PC-9 (cell line): ENCODE measurements around the gene TRIM66. TPM values are rescaled to one million over a fixed set of nuclear protein-coding genes. Genes with fewer than 3 reads are reported as not detected.

Experiments used
- BruUV-seq: library from RNA; stranded (reverse); fragments of 400-500 nt; replicated peaks from 2 replicates; lab custom pipeline; 2021; lab: Mats Ljungman, UMichigan
- CTCF ChIA-PET: fragments of 300-600 bp; sonication (Branson Sonifier 250); formaldehyde crosslinking; loops from one replicate; lab custom pipeline; 2022; ENCODE audit warnings: antibody characterized with exemption; lab: Charles Lee
- POLR2A ChIA-PET: fragments of 300-600 bp; sonication (Branson Sonifier 250); formaldehyde crosslinking; loops from one replicate; lab custom pipeline; 2022; ENCODE audit warnings: antibody characterized with exemption; ENCODE audit not compliant: unreplicated experiment; lab: Charles Lee
- DNase-seq, 2 experiments: peaks; one replicate each; pipeline versions ENCODE4 v3.0.0 to v3.0.0-alpha.2; 2015 to 2022; ENCODE audit warnings: mixed read lengths in 1 of 2
- H2AFZ ChIP-seq: fragments of 200-600 bp; sonication (generic); 2 replicates; pipeline ENCODE4 v1.8.1; 2017; ENCODE audit warnings: antibody characterized with exemption
- H3F3A ChIP-seq: fragments of 200-600 bp; sonication (generic); 2 replicates; pipeline ENCODE4 v1.8.1; 2017; ENCODE audit warnings: antibody characterized with exemption, mild to moderate bottlenecking, low read depth; ENCODE audit not compliant: insufficient read depth
- H3K27ac ChIP-seq: fragments of 200-600 bp; sonication (generic); 2 replicates; pipeline ENCODE4 v1.6.1; 2016; ENCODE audit warnings: mixed run types
- H3K27me3 ChIP-seq: fragments of 200-600 bp; sonication (generic); 2 replicates; pipeline ENCODE4 v1.6.1; 2016; ENCODE audit warnings: low read depth, mixed run types; ENCODE audit not compliant: insufficient read depth
- H3K36me3 ChIP-seq: fragments of 200-600 bp; sonication (generic); 2 replicates; pipeline ENCODE4 v1.6.1; 2016; ENCODE audit warnings: low read depth, mixed run types
- H3K4me1 ChIP-seq: fragments of 200-600 bp; sonication (generic); replicated peaks from 2 replicates; pipeline ENCODE4 v1.6.1; 2016; ENCODE audit warnings: mixed run types; ENCODE audit not compliant: insufficient read depth
- H3K4me2 ChIP-seq: fragments of 200-600 bp; sonication (generic); 2 replicates; pipeline ENCODE4 v1.6.1; 2017; ENCODE audit warnings: mixed run types
- H3K4me3 ChIP-seq: fragments of 200-600 bp; sonication (generic); 2 replicates; pipeline ENCODE4 v1.6.1; 2016; ENCODE audit warnings: mixed run types
- H3K79me2 ChIP-seq: fragments of 200-600 bp; sonication (generic); 2 replicates; pipeline ENCODE4 v1.6.1; 2017; ENCODE audit warnings: low read depth, mixed run types
- H3K9me2 ChIP-seq: fragments of 200-600 bp; sonication (generic); 2 replicates; pipeline ENCODE4 v1.8.1; 2017; ENCODE audit warnings: mild to moderate bottlenecking; ENCODE audit not compliant: insufficient read depth
- H3K9me3 ChIP-seq: fragments of 200-600 bp; sonication (generic); 2 replicates; pipeline ENCODE4 v1.8.1; 2016; ENCODE audit warnings: low read depth; ENCODE audit not compliant: insufficient read depth
- H4K20me1 ChIP-seq: fragments of 200-600 bp; sonication (generic); 2 replicates; pipeline ENCODE4 v1.8.1; 2017; ENCODE audit not compliant: insufficient read depth
- EZH2 ChIP-seq: fragments of 200-600 bp; sonication (generic); IDR thresholded peaks from 2 replicates; pipeline ENCODE4 v1.8.0; 2017; ENCODE audit warnings: antibody characterized with exemption, low read depth
- intact Hi-C: fragments of 100-400 bp; cut with micrococcal nuclease; formaldehyde crosslinking; loops from one replicate; pipeline ENCODE4 v1.10.0; 2022; ENCODE audit not compliant: unreplicated experiment
- total RNA-seq: library from RNA; stranded (reverse); gene quantifications from 2 replicates; pipeline ENCODE4 v1.2.3, GENCODE V29; 2021
- TF ChIP-seq, protein P1 (sequence below): fragments of 200-600 bp; sonication (generic); conservative IDR thresholded peaks from 2 replicates; pipeline ENCODE4 v1.6.1; 2017; ENCODE audit warnings: mixed run types, antibody characterized with exemption, mild to moderate bottlenecking, moderate library complexity

TRIM66 gene
- total RNA-seq, 1 experiment from 2014 or later, result 17.0 TPM

DNA sequence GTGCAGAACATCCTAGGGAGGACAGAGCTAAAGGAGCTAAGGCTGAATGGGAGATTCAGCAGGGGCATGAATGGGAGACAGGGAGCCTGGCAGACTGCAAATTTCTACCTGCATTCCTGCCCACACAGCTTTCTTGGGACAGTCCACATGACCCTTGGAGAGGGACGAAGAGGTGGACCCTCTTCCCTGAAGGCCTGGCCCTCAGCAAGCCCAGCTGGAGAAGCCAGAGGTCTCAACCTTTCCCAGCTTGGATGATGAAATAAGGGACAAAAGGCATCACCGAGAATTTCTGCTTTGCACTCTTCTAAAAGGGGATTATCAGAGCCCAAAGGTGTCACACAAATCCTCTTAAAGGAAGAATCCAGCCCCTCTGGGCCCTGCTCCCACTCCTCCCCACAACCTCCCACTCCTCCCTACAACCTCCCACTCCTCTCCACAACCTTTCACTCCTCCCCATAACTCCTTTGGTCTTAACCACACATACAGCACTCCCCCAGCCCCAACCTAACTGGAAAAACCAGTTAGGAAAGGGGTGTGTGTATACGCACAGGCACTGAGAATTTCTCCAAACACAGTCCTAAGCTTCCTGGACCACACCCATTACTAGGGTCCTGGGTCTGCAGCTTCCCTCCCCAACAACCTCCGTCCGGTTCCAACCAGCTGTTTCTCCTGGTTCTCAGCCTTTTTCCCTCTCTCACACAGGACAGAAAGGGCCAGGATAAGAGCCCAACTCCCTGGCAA is 38.6 kb upstream of the TRIM66 start:
- ChIA-PET CTCF (interaction anchor here (0.5 to 1.0 kb wide), 3 partner anchors 30 to 189 kb away, joined by 3 read pairs; no protein-coding TSS in a partner anchor), POLR2A (interaction anchor here (0.6 to 0.8 kb wide), 4 partner anchors 32 to 846 kb away, joined by 5 to 6 read pairs (median 5); no protein-coding TSS in a partner anchor)
- peak overlapping the region; percentile 96 for H3K27ac ChIP-seq
- H4K20me1 ChIP-seq, result no peaks in the 10 kb centered on the region
- intact Hi-C loops, result loop anchor here (2.0 kb wide), 1 partner anchor 46 kb away; no protein-coding TSS in a partner anchor
- TSS peak; percentile 19 for BruUV-seq
- peaks cover 45% of the 10 kb centered on the region for H3F3A ChIP-seq
- H3K9me2 ChIP-seq, result no peaks in the 10 kb centered on the region
- H3K9me3 ChIP-seq, result no peaks in the 10 kb centered on the region
- H3K27me3 ChIP-seq, result no peaks in the 10 kb centered on the region
- H3K4me1 ChIP-seq, result peaks cover 68% of the 10 kb centered on the region
- peak overlapping the region; percentile 88 for H3K4me2 ChIP-seq
- peak; percentile 67 to 88 for DNase-seq
- peak overlapping the region; percentile 69; the same call in 1 of the 2 replicates for H2AFZ ChIP-seq
- 0 out of 2 replicates have a peak, but pooled peaks cover 3% of the 10 kb centered on the region for H3K79me2 ChIP-seq
- no peaks in the 10 kb centered on the region for H3K36me3 ChIP-seq
- peak overlapping the region; percentile 45 for H3K4me3 ChIP-seq
- no peak for TF ChIP-seq EZH2
- TF ChIP-seq, protein P1, sequence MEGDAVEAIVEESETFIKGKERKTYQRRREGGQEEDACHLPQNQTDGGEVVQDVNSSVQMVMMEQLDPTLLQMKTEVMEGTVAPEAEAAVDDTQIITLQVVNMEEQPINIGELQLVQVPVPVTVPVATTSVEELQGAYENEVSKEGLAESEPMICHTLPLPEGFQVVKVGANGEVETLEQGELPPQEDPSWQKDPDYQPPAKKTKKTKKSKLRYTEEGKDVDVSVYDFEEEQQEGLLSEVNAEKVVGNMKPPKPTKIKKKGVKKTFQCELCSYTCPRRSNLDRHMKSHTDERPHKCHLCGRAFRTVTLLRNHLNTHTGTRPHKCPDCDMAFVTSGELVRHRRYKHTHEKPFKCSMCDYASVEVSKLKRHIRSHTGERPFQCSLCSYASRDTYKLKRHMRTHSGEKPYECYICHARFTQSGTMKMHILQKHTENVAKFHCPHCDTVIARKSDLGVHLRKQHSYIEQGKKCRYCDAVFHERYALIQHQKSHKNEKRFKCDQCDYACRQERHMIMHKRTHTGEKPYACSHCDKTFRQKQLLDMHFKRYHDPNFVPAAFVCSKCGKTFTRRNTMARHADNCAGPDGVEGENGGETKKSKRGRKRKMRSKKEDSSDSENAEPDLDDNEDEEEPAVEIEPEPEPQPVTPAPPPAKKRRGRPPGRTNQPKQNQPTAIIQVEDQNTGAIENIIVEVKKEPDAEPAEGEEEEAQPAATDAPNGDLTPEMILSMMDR, result no peak

DNA sequence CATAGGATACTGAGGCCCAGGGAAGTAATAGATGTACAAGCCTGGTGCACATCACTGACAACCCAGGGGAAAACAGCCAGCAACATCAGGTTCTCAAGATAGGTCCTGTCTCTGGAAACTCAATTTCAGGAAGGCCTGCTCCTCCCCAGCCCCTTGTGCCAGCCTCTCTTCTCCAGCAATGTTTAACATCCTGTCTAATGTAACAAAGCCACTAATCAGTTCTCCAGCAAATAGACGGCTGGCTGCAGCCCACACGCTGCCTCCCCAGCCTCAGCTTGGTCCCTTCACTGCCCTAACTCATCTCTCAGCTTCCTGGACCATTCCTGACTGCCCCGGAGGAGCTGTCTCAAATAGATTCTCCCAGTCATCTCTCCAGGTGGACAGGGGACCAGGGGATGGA is 37.9 kb upstream of the TRIM66 start:
- H3K36me3 ChIP-seq, result no peaks in the 10 kb centered on the region
- peak overlapping the region; percentile 88 for H3K4me2 ChIP-seq
- no TSS peak for BruUV-seq

DNA sequence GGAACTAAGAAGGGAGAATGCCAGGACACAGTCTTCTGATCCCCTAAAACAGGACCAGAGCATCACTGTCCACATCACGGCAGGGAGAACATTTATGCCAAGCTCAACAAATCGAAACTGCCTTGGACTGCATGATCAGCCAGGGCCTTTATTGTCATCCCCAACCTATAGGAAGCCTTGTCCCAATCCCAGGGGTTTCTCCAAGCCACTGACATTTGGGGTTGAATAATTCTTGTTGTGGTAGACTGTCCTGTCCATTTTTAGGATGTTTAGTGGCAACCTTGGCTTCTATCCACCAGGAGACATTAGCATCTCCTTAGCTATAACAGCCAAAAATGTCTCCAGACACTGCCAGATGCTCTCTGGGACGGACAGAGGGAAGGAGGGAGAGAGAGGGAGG is 37.3 kb upstream of the TRIM66 start:
- H4K20me1 ChIP-seq, result no peaks in the 10 kb centered on the region
- ChIA-PET CTCF (no interaction called here), POLR2A (interaction anchor here (0.5 to 0.9 kb wide), 6 partner anchors 12 to 191 kb away, joined by 3 to 5 read pairs (median 4); partner anchors contain the start of gene AKIP1)
- H3K79me2 ChIP-seq, result 0 out of 2 replicates have a peak, but pooled peaks cover 3% of the 10 kb centered on the region
- TF ChIP-seq, protein P1, result no peak
- no peak for TF ChIP-seq EZH2
- no peak overlapping the region for H2AFZ ChIP-seq
- peaks cover 45% of the 10 kb centered on the region for H3F3A ChIP-seq
- H3K4me3 ChIP-seq, result peak overlapping the region; percentile 39; the same call in 1 of the 2 replicates
- no peaks in the 10 kb centered on the region for H3K36me3 ChIP-seq
- H3K4me2 ChIP-seq, result peak overlapping the region; percentile 88
- peaks cover 68% of the 10 kb centered on the region for H3K4me1 ChIP-seq
- BruUV-seq, result no TSS peak
- no peaks in the 10 kb centered on the region for H3K9me3 ChIP-seq
- intact Hi-C loops, result loop anchor here (2.0 kb wide), 2 partner anchors 31 to 47 kb away; no protein-coding TSS in a partner anchor
- H3K27ac ChIP-seq, result peak overlapping the region; percentile 96
- H3K27me3 ChIP-seq, result no peaks in the 10 kb centered on the region
- DNase-seq, result no peak
- H3K9me2 ChIP-seq, result no peaks in the 10 kb centered on the region

More for the DNA sequence above, 37.9 kb upstream of the TRIM66 start:
- Histone ChIP-seq H3K79me2 (0 out of 2 replicates have a peak, but pooled peaks cover 3% of the 10 kb centered on the region), H3K9me3 (no peaks in the 10 kb centered on the region), H3K27ac (peak overlapping the region; percentile 96), H3K9me2 (no peaks in the 10 kb centered on the region), H3K4me1 (peaks cover 68% of the 10 kb centered on the region), H3K4me3 (peak overlapping the region; percentile 45; the same call in 1 of the 2 replicates), H3F3A (peaks cover 45% of the 10 kb centered on the region), H2AFZ (no peak overlapping the region), H3K27me3 (no peaks in the 10 kb centered on the region), H4K20me1 (no peaks in the 10 kb centered on the region)
- DNase-seq, result no peak
- intact Hi-C loops, result loop anchor here (2.0 kb wide), 1 partner anchor 46 kb away; no protein-coding TSS in a partner anchor
- ChIA-PET CTCF (interaction anchor here (0.6 kb wide), 1 partner anchor 190 kb away, joined by 3 read pairs; no protein-coding TSS in a partner anchor), POLR2A (interaction anchor here (0.6 to 0.8 kb wide), 2 partner anchors 32 to 846 kb away, joined by 5 to 6 read pairs; no protein-coding TSS in a partner anchor)
- no peak for TF ChIP-seq EZH2
- TF ChIP-seq, protein P1, result no peak
